ENCODE results near the gene LIMK2. TPM values are rescaled to one million over a fixed set of nuclear protein-coding genes. Genes with fewer than 3 reads are reported as not detected.

Gene LIMK2
- polyA plus RNA-seq, 1 donor from 2014 or later: 44.2 TPM

- no peaks in the 10 kb centered on the region for H3K9me3 ChIP-seq (ENCODE audit: low read length)
- H3K36me3 ChIP-seq (ENCODE audit: insufficient read depth, low read length): no peaks in the 10 kb centered on the region
- no peak overlapping the region for H3K4me2 ChIP-seq (ENCODE audit: low read length)
- H3K79me2 ChIP-seq (replicated peaks; ENCODE audit: insufficient read depth, low read length): no peaks in the 10 kb centered on the region
- no peaks in the 10 kb centered on the region for H4K20me1 ChIP-seq (ENCODE audit: insufficient read depth)
- H3K9ac ChIP-seq (ENCODE audit: low read length): no peak overlapping the region
- no peak overlapping the region for H3K4me3 ChIP-seq (ENCODE audit: low read length)
- H3K27ac ChIP-seq (ENCODE audit: low read length): no peak overlapping the region
- no peak overlapping the region for H2AFZ ChIP-seq (ENCODE audit: low read depth, low read length)
- H3K9me2 ChIP-seq (ENCODE audit: insufficient read depth, low read length): no peaks in the 10 kb centered on the region
- TF ChIP-seq TAF1 (IDR thresholded peaks at IDR 0.05; ENCODE audit: low read depth) (no peak), EZH2 (IDR thresholded peaks at IDR 0.05; ENCODE audit: borderline replicate concordance, insufficient read depth, low read length, poor library complexity, severe bottlenecking) (no peak), EP300 (conservative IDR thresholded peaks at IDR 0.05; ENCODE audit: poor library complexity, severe bottlenecking) (no peak), POLR2AphosphoS5 (IDR thresholded peaks at IDR 0.05) (no peak), CTCF (IDR thresholded peaks at IDR 0.05; ENCODE audit: poor library complexity, severe bottlenecking) (no peak), MXI1 (conservative IDR thresholded peaks at IDR 0.05; ENCODE audit: poor library complexity, severe bottlenecking) (no peak), SMC3 (conservative IDR thresholded peaks at IDR 0.05; ENCODE audit: poor library complexity) (no peak), RAD21 (conservative IDR thresholded peaks at IDR 0.05) (no peak)
- TF ChIP-seq, protein P1, sequence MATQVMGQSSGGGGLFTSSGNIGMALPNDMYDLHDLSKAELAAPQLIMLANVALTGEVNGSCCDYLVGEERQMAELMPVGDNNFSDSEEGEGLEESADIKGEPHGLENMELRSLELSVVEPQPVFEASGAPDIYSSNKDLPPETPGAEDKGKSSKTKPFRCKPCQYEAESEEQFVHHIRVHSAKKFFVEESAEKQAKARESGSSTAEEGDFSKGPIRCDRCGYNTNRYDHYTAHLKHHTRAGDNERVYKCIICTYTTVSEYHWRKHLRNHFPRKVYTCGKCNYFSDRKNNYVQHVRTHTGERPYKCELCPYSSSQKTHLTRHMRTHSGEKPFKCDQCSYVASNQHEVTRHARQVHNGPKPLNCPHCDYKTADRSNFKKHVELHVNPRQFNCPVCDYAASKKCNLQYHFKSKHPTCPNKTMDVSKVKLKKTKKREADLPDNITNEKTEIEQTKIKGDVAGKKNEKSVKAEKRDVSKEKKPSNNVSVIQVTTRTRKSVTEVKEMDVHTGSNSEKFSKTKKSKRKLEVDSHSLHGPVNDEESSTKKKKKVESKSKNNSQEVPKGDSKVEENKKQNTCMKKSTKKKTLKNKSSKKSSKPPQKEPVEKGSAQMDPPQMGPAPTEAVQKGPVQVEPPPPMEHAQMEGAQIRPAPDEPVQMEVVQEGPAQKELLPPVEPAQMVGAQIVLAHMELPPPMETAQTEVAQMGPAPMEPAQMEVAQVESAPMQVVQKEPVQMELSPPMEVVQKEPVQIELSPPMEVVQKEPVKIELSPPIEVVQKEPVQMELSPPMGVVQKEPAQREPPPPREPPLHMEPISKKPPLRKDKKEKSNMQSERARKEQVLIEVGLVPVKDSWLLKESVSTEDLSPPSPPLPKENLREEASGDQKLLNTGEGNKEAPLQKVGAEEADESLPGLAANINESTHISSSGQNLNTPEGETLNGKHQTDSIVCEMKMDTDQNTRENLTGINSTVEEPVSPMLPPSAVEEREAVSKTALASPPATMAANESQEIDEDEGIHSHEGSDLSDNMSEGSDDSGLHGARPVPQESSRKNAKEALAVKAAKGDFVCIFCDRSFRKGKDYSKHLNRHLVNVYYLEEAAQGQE (IDR thresholded peaks at IDR 0.05; ENCODE audit: borderline replicate concordance): no peak
- no peaks in the 10 kb centered on the region for H3F3A ChIP-seq (ENCODE audit: insufficient read depth, low read length, poor library complexity, severe bottlenecking)
- no peaks in the 10 kb centered on the region for H3K27me3 ChIP-seq (ENCODE audit: insufficient read depth, low read depth, low read length)
Measured at GRCh38 chr22:31185056-31185455, 27.0 kb upstream of the LIMK2 start.

- TF ChIP-seq SMC3 (conservative IDR thresholded peaks at IDR 0.05; ENCODE audit: poor library complexity) (no peak), EP300 (conservative IDR thresholded peaks at IDR 0.05; ENCODE audit: poor library complexity, severe bottlenecking) (no peak), RAD21 (conservative IDR thresholded peaks at IDR 0.05) (no peak), CTCF (IDR thresholded peaks at IDR 0.05; ENCODE audit: poor library complexity, severe bottlenecking) (no peak), EZH2 (IDR thresholded peaks at IDR 0.05; ENCODE audit: borderline replicate concordance, insufficient read depth, low read length, poor library complexity, severe bottlenecking) (no peak), MXI1 (conservative IDR thresholded peaks at IDR 0.05; ENCODE audit: poor library complexity, severe bottlenecking) (no peak), TAF1 (IDR thresholded peaks at IDR 0.05; ENCODE audit: low read depth) (no peak), POLR2AphosphoS5 (IDR thresholded peaks at IDR 0.05) (no peak)
- TF ChIP-seq, protein P1 (IDR thresholded peaks at IDR 0.05; ENCODE audit: borderline replicate concordance): no peak
- no peaks in the 10 kb centered on the region for H3K36me3 ChIP-seq (ENCODE audit: insufficient read depth, low read length)
Measured at GRCh38 chr22:31187627-31188026, 24.5 kb upstream of the LIMK2 start.

More at GRCh38 chr22:31187627-31188026, 24.5 kb upstream of the LIMK2 start:
- no peak overlapping the region for H3K4me2 ChIP-seq (ENCODE audit: low read length)
- H3K9me3 ChIP-seq (ENCODE audit: low read length): no peaks in the 10 kb centered on the region
- no peak overlapping the region for H3K27ac ChIP-seq (ENCODE audit: low read length)
- no peaks in the 10 kb centered on the region for H3F3A ChIP-seq (ENCODE audit: insufficient read depth, low read length, poor library complexity, severe bottlenecking)
- no peaks in the 10 kb centered on the region for H3K9me2 ChIP-seq (ENCODE audit: insufficient read depth, low read length)
- no peaks in the 10 kb centered on the region for H3K27me3 ChIP-seq (ENCODE audit: insufficient read depth, low read depth, low read length)
- H3K79me2 ChIP-seq (replicated peaks; ENCODE audit: insufficient read depth, low read length): no peaks in the 10 kb centered on the region
- H3K4me3 ChIP-seq (ENCODE audit: low read length): no peak overlapping the region
- no peak overlapping the region for H3K9ac ChIP-seq (ENCODE audit: low read length)
- H4K20me1 ChIP-seq (ENCODE audit: insufficient read depth): no peaks in the 10 kb centered on the region
- H2AFZ ChIP-seq (ENCODE audit: low read depth, low read length): no peak overlapping the region

Data from neural cell (in vitro differentiated cells).